ENCODE results near the gene SKIDA1.

The SKIDA1 gene

GRCh38 chr10:21528236-21529031, 3.0 kb upstream of the SKIDA1 start:
- peak; percentile 59 for DNase-seq

GRCh38 chr10:21527598-21528235, 2.2 kb upstream of the SKIDA1 start:
- no peak for DNase-seq

GRCh38 chr10:21526860-21527597, 1.5 kb upstream of the SKIDA1 start:
- peak; percentile 44 for DNase-seq

GRCh38 chr10:21526188-21526859, 842 bp upstream of the SKIDA1 start:
- DNase-seq: peak; percentile 39

- DNase-seq: peak; percentile 70
Measured at GRCh38 chr10:21524526-21525366, 736 bp downstream of the SKIDA1 start.

- DNase-seq: no peak
Measured at GRCh38 chr10:21524131-21524525, 1.4 kb downstream of the SKIDA1 start.

GRCh38 chr10:21523557-21524008, 1.9 kb downstream of the SKIDA1 start:
- no peak for DNase-seq

- no peak for DNase-seq
Measured at GRCh38 chr10:21522631-21523406, 2.7 kb downstream of the SKIDA1 start.

- DNase-seq: no peak
Measured at GRCh38 chr10:21521751-21522533, 3.5 kb downstream of the SKIDA1 start.

GRCh38 chr10:21520949-21521348, 4.5 kb downstream of the SKIDA1 start:
- DNase-seq: no peak

- no peak for DNase-seq
Measured at GRCh38 chr10:21520509-21520908, 5.0 kb downstream of the SKIDA1 start.

- DNase-seq: peak; percentile 32
Measured at GRCh38 chr10:21519941-21520436, 5.5 kb downstream of the SKIDA1 start.

GRCh38 chr10:21519397-21519933, 6.0 kb downstream of the SKIDA1 start:
- no peak for DNase-seq

- no peak for DNase-seq
Measured at GRCh38 chr10:21518641-21519396, 6.7 kb downstream of the SKIDA1 start.

GRCh38 chr10:21518149-21518640, 7.3 kb downstream of the SKIDA1 start:
- peak; percentile 75 for DNase-seq

GRCh38 chr10:21517134-21518031, 8.1 kb downstream of the SKIDA1 start:
- no peak for DNase-seq

- no peak for DNase-seq
Measured at GRCh38 chr10:21516242-21517131, 9.0 kb downstream of the SKIDA1 start.

Data from NCI-H748 treated with DMSO at 0.1 percent for 48 hours (cell line).